HPDE6-E6E7 (cell line): ENCODE data around the gene PRKCZ.
A peak's percentile ranks its signal among the peaks of the same experiment; 100 is the strongest.

Experiments used
- DNase-seq: peaks from one replicate; pipeline ENCODE4 v3.0.0; 2011; ENCODE audit warnings: missing footprints; ENCODE audit errors: extremely low spot score

Gene PRKCZ

GRCh38 chr1:2024887-2025286, 25.3 kb upstream of the PRKCZ start:
- no peak for DNase-seq

- no peak for DNase-seq
Observed at GRCh38 chr1:2025491-2025981, 24.7 kb upstream of the PRKCZ start.

- DNase-seq: no peak
Observed at GRCh38 chr1:2027961-2028583, 22.1 kb upstream of the PRKCZ start.

- no peak for DNase-seq
Observed at GRCh38 chr1:2028870-2029560, 21.2 kb upstream of the PRKCZ start.

GRCh38 chr1:2029561-2029960, 20.6 kb upstream of the PRKCZ start:
- no peak for DNase-seq

- no peak for DNase-seq
Observed at GRCh38 chr1:2030076-2030871, 19.9 kb upstream of the PRKCZ start.

GRCh38 chr1:2031546-2032540, 18.4 kb upstream of the PRKCZ start:
- no peak for DNase-seq

- DNase-seq: no peak
Observed at GRCh38 chr1:2032737-2033136, 17.5 kb upstream of the PRKCZ start.

- no peak for DNase-seq
Observed at GRCh38 chr1:2033165-2033564, 17.0 kb upstream of the PRKCZ start.

GRCh38 chr1:2036287-2036686, 13.9 kb upstream of the PRKCZ start:
- DNase-seq: no peak

- no peak for DNase-seq
Observed at GRCh38 chr1:2037314-2037979, 12.8 kb upstream of the PRKCZ start.

GRCh38 chr1:2038229-2038628, 12.0 kb upstream of the PRKCZ start:
- DNase-seq: no peak

GRCh38 chr1:2039251-2039650, 11.0 kb upstream of the PRKCZ start:
- no peak for DNase-seq

- no peak for DNase-seq
Observed at GRCh38 chr1:2041305-2041704, 8.9 kb upstream of the PRKCZ start.

GRCh38 chr1:2041887-2042286, 8.3 kb upstream of the PRKCZ start:
- no peak for DNase-seq

- no peak for DNase-seq
Observed at GRCh38 chr1:2042830-2043773, 7.1 kb upstream of the PRKCZ start.

- no peak for DNase-seq
Observed at GRCh38 chr1:2043886-2044285, 6.3 kb upstream of the PRKCZ start.

- peak; percentile 56 for DNase-seq
Observed at GRCh38 chr1:2044510-2045319, 5.5 kb upstream of the PRKCZ start.
